K562 (cell line): Measurements from ENCODE around the gene SOX6. TPM values are rescaled to one million over a fixed set of nuclear protein-coding genes. Genes with fewer than 3 reads are reported as not detected.

Source experiments
- ATAC-seq: fragments of 200-7000 bp; cut with Tn5 transposase; 3 replicates; pipeline ENCODE4 v1.9.1; 2020; ENCODE audit warnings: moderate library complexity
- BruUV-seq: library from RNA; stranded (reverse); fragments of 400-500 nt; replicated peaks from 2 replicates; lab custom pipeline; 2021; lab: Mats Ljungman, UMichigan
- CTCF ChIA-PET: fragments of 300-600 bp; formaldehyde crosslinking; extraction: SDS; loops from one replicate; lab custom pipeline; 2021; ENCODE audit warnings: low intra/inter-chr PET ratio; lab: Yijun Ruan, JAX
- POLR2A ChIA-PET: fragments of 300-600, 350-650 bp; sonication (Branson Sonifier 250); formaldehyde crosslinking; extraction: SDS; loops from one replicate; lab custom pipeline; 2021; ENCODE audit warnings: antibody characterized with exemption, inconsistent platforms; lab: Yijun Ruan, JAX
- DNase-seq, 4 experiments: peaks; one replicate each; pipeline versions ENCODE4 v3.0.0 to v3.0.0-alpha.2; 2011 to 2018; ENCODE audit warnings: low spot score in 3 of 4, mixed read lengths in 3 of 4; ENCODE audit errors: extremely low read depth in 1 of 4
- FAIRE-seq: peaks from 2 replicates; lab custom pipeline; 2011; peaks lifted over from hg19 to GRCh38; lab: Jason Lieb, UNC
- H2AFZ ChIP-seq: 2 replicates; pipeline ENCODE4 v1.6.0; 2011; ENCODE audit warnings: low read depth, low read length, control low read depth, inconsistent platforms
- H3K27ac ChIP-seq: fragments of 200-600 bp; 3 replicates; pipeline ENCODE4 v1.8.0; 2011; ENCODE audit warnings: low read depth, mild to moderate bottlenecking, control low read depth, inconsistent platforms, low read length, moderate library complexity, mixed read lengths; ENCODE audit errors: extremely low read depth
- H3K27me3 ChIP-seq, 2 experiments: fragments of 300-600 bp in 1 of 2; 2 replicates in 1 of 2; 3 replicates in 1 of 2; pipeline versions ENCODE4 v1.6.0 to v1.8.0; 2011; ENCODE audit warnings: inconsistent platforms in 2 of 2, low read length in 2 of 2, mild to moderate bottlenecking in 1 of 2, mixed read lengths in 1 of 2, moderate library complexity in 1 of 2; ENCODE audit not compliant: control insufficient read depth in 2 of 2, insufficient read depth in 2 of 2
- H3K36me3 ChIP-seq: fragments of 300-600 bp; 3 replicates; pipeline ENCODE4 v1.8.0; 2011; ENCODE audit warnings: mild to moderate bottlenecking, low read length, inconsistent platforms; ENCODE audit not compliant: control insufficient read depth, insufficient read depth
- H3K4me1 ChIP-seq, 2 experiments: fragments of 200-600 bp in 1 of 2; replicated peaks in 1 of 2; 2 replicates in 1 of 2; 3 replicates in 1 of 2; pipeline versions ENCODE4 v1.5.1 to v1.8.0; 2011; ENCODE audit warnings: inconsistent platforms in 2 of 2, low read length in 2 of 2, mild to moderate bottlenecking in 1 of 2, mixed read lengths in 1 of 2, moderate library complexity in 1 of 2; ENCODE audit not compliant: control insufficient read depth in 2 of 2, insufficient read depth in 2 of 2
- H3K4me2 ChIP-seq: 2 replicates; pipeline ENCODE4 v1.6.1; 2011; ENCODE audit warnings: low read length, control low read depth, inconsistent platforms, mixed read lengths; ENCODE audit not compliant: insufficient read depth
- H3K4me3 ChIP-seq: fragments of 200-600 bp; sonication (generic), shearing (Covaris generic); 2 replicates; pipeline ENCODE4 v1.5.1; 2016; ENCODE audit warnings: control low read depth, inconsistent platforms
- H3K79me2 ChIP-seq: fragments of 200-600 bp; 3 replicates; pipeline ENCODE4 v1.8.0; 2011; ENCODE audit warnings: low read length, inconsistent platforms; ENCODE audit not compliant: control insufficient read depth, insufficient read depth
- H3K9ac ChIP-seq, 2 experiments: 2 replicates each; pipeline versions ENCODE4 v1.6.0 to v1.6.1; 2011; ENCODE audit warnings: low read depth in 2 of 2, low read length in 2 of 2, control low read depth in 1 of 2, inconsistent platforms in 1 of 2, mild to moderate bottlenecking in 1 of 2, mixed read lengths in 1 of 2; ENCODE audit not compliant: insufficient read depth in 1 of 2
- H3K9me1 ChIP-seq: one replicate; pipeline ENCODE4 v1.6.0; 2011; ENCODE audit warnings: inconsistent platforms, mild to moderate bottlenecking, low read length, moderate library complexity; ENCODE audit not compliant: control insufficient read depth, insufficient read depth
- H3K9me3 ChIP-seq: replicated peaks from 2 replicates; pipeline ENCODE4 v1.5.1; 2011; ENCODE audit warnings: low read depth, low read length, inconsistent platforms; ENCODE audit not compliant: control insufficient read depth, insufficient read depth
- H4K20me1 ChIP-seq: replicated peaks from 2 replicates; pipeline ENCODE4 v1.6.1; 2011; ENCODE audit warnings: low read length, inconsistent platforms, mixed read lengths; ENCODE audit not compliant: control insufficient read depth, insufficient read depth
- ARID1B ChIP-seq: fragments of 450-650 bp; IDR thresholded peaks from 2 replicates; pipeline ENCODE4 v1.6.1; 2016; ENCODE audit warnings: antibody characterized with exemption, mild to moderate bottlenecking, inconsistent platforms
- JUNB ChIP-seq: fragments of 450-650 bp; formaldehyde crosslinking; conservative IDR thresholded peaks from 2 replicates; pipeline ENCODE4 v1.4.0; 2020; ENCODE audit warnings: mild to moderate bottlenecking
- KLF16 ChIP-seq: IDR thresholded peaks from 2 replicates; pipeline ENCODE4 v1.6.1; 2016; ENCODE audit warnings: antibody characterized with exemption
- LEF1 ChIP-seq: fragments of 450-650 bp; IDR thresholded peaks from 2 replicates; pipeline ENCODE4 v1.6.1; 2016; ENCODE audit warnings: mild to moderate bottlenecking
- NCOA1 ChIP-seq: fragments of 450-650 bp; IDR thresholded peaks from 2 replicates; pipeline ENCODE4 v1.6.1; 2016; ENCODE audit warnings: low read depth
- NFXL1 ChIP-seq: fragments of 450-650 bp; formaldehyde crosslinking; IDR thresholded peaks from 2 replicates; pipeline ENCODE4 v1.4.0; 2021; ENCODE audit warnings: mild to moderate bottlenecking
- NR2C1 ChIP-seq, 2 experiments: fragments of 450-650 bp; IDR thresholded peaks; 2 replicates each; pipeline ENCODE4 v1.6.1; 2017; ENCODE audit warnings: mild to moderate bottlenecking in 2 of 2, antibody characterized with exemption in 1 of 2, inconsistent platforms in 1 of 2, missing compliant biosample characterization in 1 of 2, missing genetic modification characterization in 1 of 2
- RBM14 ChIP-seq: fragments of 200-400 bp; formaldehyde crosslinking; IDR thresholded peaks from 2 replicates; pipeline ENCODE4 v1.6.1; 2018; ENCODE audit warnings: low read depth, mild to moderate bottlenecking, low read length, moderate library complexity, borderline replicate concordance; ENCODE audit not compliant: insufficient read depth
- SNIP1 ChIP-seq: fragments of 450-650 bp; IDR thresholded peaks from 2 replicates; pipeline ENCODE4 v1.7.1; 2017; ENCODE audit warnings: low read depth, mild to moderate bottlenecking
- SP1 ChIP-seq: sonication (generic); formaldehyde crosslinking; IDR thresholded peaks from 2 replicates; pipeline ENCODE4 v1.8.1; 2022; ENCODE audit warnings: mild to moderate bottlenecking, missing genetic modification reagents
- TCF3 ChIP-seq: sonication (generic); formaldehyde crosslinking; IDR thresholded peaks from 2 replicates; pipeline ENCODE4 v1.4.0; 2020; ENCODE audit warnings: mild to moderate bottlenecking, missing genetic modification reagents
- XRCC5 ChIP-seq: fragments of 200-400 bp; formaldehyde crosslinking; IDR thresholded peaks from 2 replicates; pipeline ENCODE4 v1.6.1; 2017; ENCODE audit warnings: low read depth, mild to moderate bottlenecking, low read length
- ZC3H4 ChIP-seq: sonication (generic); formaldehyde crosslinking; IDR thresholded peaks from 2 replicates; pipeline ENCODE4 v1.9.0; 2021; ENCODE audit warnings: missing genetic modification reagents, borderline replicate concordance
- ZNF212 ChIP-seq: fragments of 450-650 bp; formaldehyde crosslinking; IDR thresholded peaks from 2 replicates; pipeline ENCODE4 v1.4.0; 2020; ENCODE audit warnings: mild to moderate bottlenecking
- ZNF318 ChIP-seq, 2 experiments: fragments of 450-650 bp; IDR thresholded peaks; 2 replicates each; pipeline ENCODE4 v1.6.1; 2016; ENCODE audit warnings: mild to moderate bottlenecking in 2 of 2, borderline replicate concordance in 1 of 2, low read depth in 1 of 2, moderate library complexity in 1 of 2
- ZNF384 ChIP-seq: IDR thresholded peaks from 2 replicates; pipeline ENCODE4 v1.6.1; 2012; ENCODE audit warnings: low read depth, low read length, improper control_type of control experiment
- ZNF57 ChIP-seq: fragments of 450-650 bp; formaldehyde crosslinking; IDR thresholded peaks from 2 replicates; pipeline ENCODE4 v1.4.0; 2020; ENCODE audit warnings: mild to moderate bottlenecking, moderate library complexity
- WGBS: fragments of 100-300 bp; shearing (Covaris generic); methylation state at CpG from one replicate; pipeline ENCODE4 v1.1.6; 2016; ENCODE audit warnings: low coverage, mixed read lengths; ENCODE audit not compliant: insufficient coverage; ENCODE audit errors: missing lambda C conversion rate; 5-methylcytosine and 5-hydroxymethylcytosine counted together
- in situ Hi-C: fragments of 300-500 bp; cut with MboI; formaldehyde crosslinking; loops from 4 replicates; pipeline ENCODE4 v1.15.0; 2018; ENCODE audit warnings: inconsistent platforms, mixed read lengths
- intact Hi-C: fragments of 100-400 bp; cut with micrococcal nuclease; formaldehyde crosslinking; loops from 2 replicates; pipeline ENCODE4 v1.14.2; 2022
- polyA plus RNA-seq, 8 experiments: library from polyadenylated mRNA; depleted of rRNA in 4 of 8; stranded (reverse) in 5 of 8; unstranded in 3 of 8; fragments of >200 nt; fragmentation: Nextera tagmentation in 2 of 8; fragmentation: Illumina TruSeq in 1 of 8; extraction: Ambion mirVana in 2 of 8; extraction: Trizol in 1 of 8; gene quantifications; 2 replicates each; pipeline versions ENCODE4 v1.2.1 to v1.2.3, GENCODE V29; 2011 to 2014; ENCODE audit warnings: inconsistent platforms in 1 of 8, missing spikeins in 1 of 8
- total RNA-seq, 7 experiments: library from RNA; depleted of rRNA in 6 of 7; stranded (reverse); fragments of >200 nt in 6 of 7; fragmentation: Illumina TruSeq in 2 of 7; extraction: Trizol in 2 of 7; gene quantifications; 2 replicates each; pipeline versions ENCODE4 v1.2.1 to v1.2.3, GENCODE V29; 2011 to 2021; ENCODE audit warnings: low replicate concordance in 1 of 7

SOX6 gene
- total and polyA plus RNA-seq, 9 of the 15 experiments (the other 6 are each of a cell fraction or from before 2014, with no cell fraction given) = 0.89 to 8.7 (median 5.7) TPM

GRCh38 chr11:16359369-16359768, 3.0 kb upstream of the SOX6 start:
- POLR2A ChIA-PET = no interaction called here
- ATAC-seq (peak; percentile 50), DNase-seq (peak; percentile 27 to 75 (median 47)), FAIRE-seq (peak; percentile 42)
- Histone ChIP-seq H3K27me3 (no peaks in the 10 kb centered on the region), H3K4me2 (peak overlapping the region; percentile 47), H3K9me1 (no peaks in the 10 kb centered on the region), H2AFZ (peak overlapping the region; percentile 56), H3K79me2 (peaks cover 3% of the 10 kb centered on the region; the same call in 1 of the 3 replicates), H3K27ac (peak overlapping the region; percentile 69), H3K4me3 (no peak overlapping the region), H3K9me3 (no peaks in the 10 kb centered on the region), H4K20me1 (no peaks in the 10 kb centered on the region), H3K4me1 (peaks cover 4 to 65% of the 10 kb centered on the region in 2 experiments; a peak in 4 of 5 replicates), H3K36me3 (no peaks in the 10 kb centered on the region), H3K9ac (peak overlapping the region in 1 of 2 experiments; percentile 28; a peak in 1 of 4 replicates)
- in situ Hi-C loops = no loop called here
- WGBS = 3% methylated on average over 4 of the region's 4 CpGs
- intact Hi-C loops = loop anchor here (5.0 to 10.0 kb wide), 4 partner anchors 77 to 395 kb away; no protein-coding TSS in a partner anchor
- CTCF ChIA-PET = no interaction called here
- no TSS peak for BruUV-seq
- TF ChIP-seq LEF1 (0 out of 2 replicates have a peak, but pooled peaks have one; percentile 52), ZNF384 (peak; percentile 57), JUNB (CRISPR knock-in tag) (peak; percentile 53; the same call in 1 of the 2 replicates), XRCC5 (no peak), SNIP1 (no peak), SP1 (CRISPR knock-in tag) (no peak), ZNF57 (CRISPR knock-in tag) (no peak), KLF16 (no peak), RBM14 (no peak), ZC3H4 (no peak), ARID1B (peak; percentile 96), NR2C1 (IDR thresholded peaks at IDR 0.05) (no peak), NR2C1 (tag; IDR thresholded peaks at IDR 0.05) (no peak), ZNF212 (no peak), ZNF318 (IDR thresholded peaks at IDR 0.05; ENCODE audit: borderline replicate concordance in 1 of 2, low read depth in 1 of 2) (no peak; a peak in 1 of 4 replicates), NCOA1 (0 out of 2 replicates have a peak, but pooled peaks have one; percentile 39), TCF3 (CRISPR knock-in tag) (peak; percentile 91), NFXL1 (CRISPR knock-in tag) (no peak)
